ENCODE results near the gene ADAMTS2. TPM values are rescaled to one million over a fixed set of nuclear protein-coding genes. Genes with fewer than 3 reads are reported as not detected.

Gene ADAMTS2
- total RNA-seq, 2 experiments from 2014 or later, result not detected

GRCh38 chr5:179237770-179238627 is 107.3 kb downstream of the ADAMTS2 start:
- Mint-ChIP-seq H3K9me3 (no peaks in the 10 kb centered on the region), H3K36me3 (ENCODE audit: low read depth) (no peaks in the 10 kb centered on the region), H3K4me3 (no peak overlapping the region), H3K27ac (no peak overlapping the region), H3K27me3 (peaks cover 39% of the 10 kb centered on the region), H3K4me1 (ENCODE audit: low read depth) (no peaks in the 10 kb centered on the region)
- peak in 1 of 14 experiments; percentile 11 for DNase-seq
- no peaks in the 10 kb centered on the region for H3K4me1 ChIP-seq (ENCODE audit: insufficient read depth, low read length)
- peaks cover 0 to 38% of the 10 kb centered on the region in 2 experiments for H3K9me3 ChIP-seq (ENCODE audit: control insufficient read depth in 1 of 2, insufficient read depth in 1 of 2, low read length in 2 of 2)
- peaks cover 0 to 4% of the 10 kb centered on the region in 2 experiments for H3K27me3 ChIP-seq (ENCODE audit: control insufficient read depth in 1 of 2, insufficient read depth in 2 of 2, low read length in 2 of 2)
- intact Hi-C loops (cut with DNase I, micrococcal nuclease), result no loop called here
- H3K27ac ChIP-seq (ENCODE audit: low read depth in 1 of 2, low read length in 2 of 2), result no peak overlapping the region
- ChIA-PET CTCF (no interaction called here), POLR2A (no interaction called here)
- no peak overlapping the region for H3K4me3 ChIP-seq (ENCODE audit: low read length)
- no peak for ATAC-seq (ENCODE audit: poor library complexity)
- no peak for TF ChIP-seq CTCF (IDR thresholded peaks at IDR 0.05)
- no peaks in the 10 kb centered on the region for H3K36me3 ChIP-seq (ENCODE audit: insufficient read depth, low read length)

DNA sequence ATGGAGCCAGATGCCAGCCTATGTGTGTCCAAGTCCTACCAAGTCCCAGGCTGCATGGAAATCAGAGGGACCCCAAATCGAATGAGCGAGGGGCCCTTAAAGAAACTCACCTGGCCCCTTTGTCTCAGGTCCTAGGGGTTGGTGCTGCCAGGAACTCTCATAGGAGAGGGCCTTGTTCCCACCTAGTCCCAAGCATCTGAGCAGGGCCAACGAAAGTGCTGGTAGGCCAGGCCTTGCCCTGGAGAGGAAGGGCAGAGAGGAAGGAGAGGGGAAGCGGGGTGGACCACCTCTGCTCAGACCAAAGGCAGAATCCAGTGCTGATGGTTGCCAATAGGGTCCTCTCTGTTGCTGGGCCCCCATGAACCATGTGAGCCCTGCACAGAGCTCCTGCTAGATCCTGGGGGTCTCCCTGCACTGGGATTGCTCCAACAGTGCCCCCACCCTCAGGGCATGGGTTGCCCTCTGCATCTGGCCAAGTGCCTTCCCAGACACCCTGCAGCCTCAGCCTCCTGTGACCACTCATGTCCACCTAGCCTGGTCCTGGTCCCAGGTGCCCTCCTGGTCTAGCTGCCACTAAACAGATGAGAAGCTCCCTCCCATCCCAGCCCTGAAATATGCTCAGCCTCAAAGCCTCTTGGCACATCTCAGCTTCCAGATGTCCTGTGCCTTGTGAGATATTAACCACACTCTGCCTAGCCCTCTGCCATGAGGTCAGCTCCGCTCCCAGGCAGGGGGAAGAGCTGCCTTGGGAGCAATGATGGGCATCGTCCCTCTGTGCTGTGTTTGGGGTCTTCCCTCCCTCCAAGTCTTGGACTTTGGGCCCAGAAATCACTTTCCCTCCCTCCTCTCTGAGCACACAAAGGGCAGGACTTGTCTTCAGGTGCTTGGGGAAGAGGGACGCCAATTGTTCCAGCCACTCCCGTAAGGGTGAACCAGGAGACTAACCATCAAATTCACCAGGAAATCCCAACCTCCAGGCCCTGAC is 109.6 kb downstream of the ADAMTS2 start:
- CTCF ChIA-PET, result no interaction called here
- H3K27me3 Mint-ChIP-seq, result peaks cover 28% of the 10 kb centered on the region
- Histone ChIP-seq H3K4me3 (ENCODE audit: low read length) (no peak overlapping the region), H3K4me1 (ENCODE audit: insufficient read depth, low read length) (no peaks in the 10 kb centered on the region), H3K36me3 (ENCODE audit: insufficient read depth, low read length) (no peaks in the 10 kb centered on the region), H3K27ac (ENCODE audit: low read depth in 1 of 2, low read length in 2 of 2) (no peak overlapping the region), H3K27me3 (ENCODE audit: control insufficient read depth in 1 of 2, insufficient read depth in 2 of 2, low read length in 2 of 2) (peaks cover 0 to 2% of the 10 kb centered on the region in 2 experiments), H3K9me3 (ENCODE audit: control insufficient read depth in 1 of 2, insufficient read depth in 1 of 2, low read length in 2 of 2) (peaks cover 0 to 27% of the 10 kb centered on the region in 2 experiments)
- no peaks in the 10 kb centered on the region for H3K36me3 Mint-ChIP-seq (ENCODE audit: low read depth)
- DNase-seq (peak in 1 of 14 experiments; percentile 23), ATAC-seq (ENCODE audit: poor library complexity) (no peak)
- H3K9me3 Mint-ChIP-seq, result no peaks in the 10 kb centered on the region
- H3K4me1 Mint-ChIP-seq (ENCODE audit: low read depth), result no peaks in the 10 kb centered on the region
- no peak overlapping the region for H3K27ac Mint-ChIP-seq
- H3K4me3 Mint-ChIP-seq, result no peak overlapping the region
- intact Hi-C loops (cut with DNase I, micrococcal nuclease), result no loop called here
- POLR2A ChIA-PET, result no interaction called here
- TF ChIP-seq CTCF (IDR thresholded peaks at IDR 0.05), result no peak

GRCh38 chr5:179234563-179235135 is 110.6 kb downstream of the ADAMTS2 start:
- ChIA-PET POLR2A (no interaction called here), CTCF (no interaction called here)
- intact Hi-C loops (cut with DNase I, micrococcal nuclease), result no loop called here
- no peaks in the 10 kb centered on the region for H3K36me3 ChIP-seq (ENCODE audit: insufficient read depth, low read length)
- peaks cover 0 to 2% of the 10 kb centered on the region in 2 experiments for H3K27me3 ChIP-seq (ENCODE audit: control insufficient read depth in 1 of 2, insufficient read depth in 2 of 2, low read length in 2 of 2)
- Mint-ChIP-seq H3K27ac (no peak overlapping the region), H3K27me3 (peaks cover 18% of the 10 kb centered on the region), H3K36me3 (ENCODE audit: low read depth) (no peaks in the 10 kb centered on the region), H3K4me3 (no peak overlapping the region), H3K4me1 (ENCODE audit: low read depth) (no peaks in the 10 kb centered on the region), H3K9me3 (no peaks in the 10 kb centered on the region)
- DNase-seq (peak in 1 of 14 experiments; percentile 7), ATAC-seq (ENCODE audit: poor library complexity) (no peak)
- H3K4me1 ChIP-seq (ENCODE audit: insufficient read depth, low read length), result no peaks in the 10 kb centered on the region
- peaks cover 0 to 27% of the 10 kb centered on the region in 2 experiments for H3K9me3 ChIP-seq (ENCODE audit: control insufficient read depth in 1 of 2, insufficient read depth in 1 of 2, low read length in 2 of 2)
- no peak overlapping the region for H3K27ac ChIP-seq (ENCODE audit: low read depth in 1 of 2, low read length in 2 of 2)
- no peak overlapping the region for H3K4me3 ChIP-seq (ENCODE audit: low read length)
- TF ChIP-seq CTCF (IDR thresholded peaks at IDR 0.05), result no peak
